NCI-H1092 (cell line): Measurements from ENCODE around the gene LGALSL.
"Not testable (repeated sequence)": the region's sequence is repeated elsewhere in the genome, so short reads cannot be mapped to it uniquely, and the experiment has no call there.

ENCODE experiments used
- DNase-seq: peaks from one replicate; lab custom pipeline; 2025; lab: John Stamatoyannopoulos, UW

Gene LGALSL

GRCh38 chr2:64442801-64443429, 11.0 kb upstream of the LGALSL start:
- no peak for DNase-seq

GRCh38 chr2:64445970-64446369, 8.0 kb upstream of the LGALSL start:
- not testable (repeated sequence) for DNase-seq

GRCh38 chr2:64447317-64448040, 6.5 kb upstream of the LGALSL start:
- DNase-seq: no peak

- DNase-seq: no peak
Observed at GRCh38 chr2:64448041-64448426, 5.9 kb upstream of the LGALSL start.

GRCh38 chr2:64451051-64451450, 2.9 kb upstream of the LGALSL start:
- DNase-seq: no peak

GRCh38 chr2:64454386-64455332, 697 bp downstream of the LGALSL start:
- peak; percentile 8 for DNase-seq

- no peak for DNase-seq
Observed at GRCh38 chr2:64455545-64455944, 1.6 kb downstream of the LGALSL start.

- DNase-seq: no peak
Observed at GRCh38 chr2:64456293-64456692, 2.3 kb downstream of the LGALSL start.

GRCh38 chr2:64457524-64457923, 3.6 kb downstream of the LGALSL start:
- DNase-seq: no peak

- DNase-seq: no peak
Observed at GRCh38 chr2:64459575-64459974, 5.6 kb downstream of the LGALSL start.

GRCh38 chr2:64460330-64460729, 6.4 kb downstream of the LGALSL start:
- no peak for DNase-seq

GRCh38 chr2:64461271-64462058, 7.5 kb downstream of the LGALSL start:
- DNase-seq: no peak

GRCh38 chr2:64462171-64462570, 8.2 kb downstream of the LGALSL start:
- DNase-seq: no peak

GRCh38 chr2:64462940-64463700, 9.2 kb downstream of the LGALSL start:
- DNase-seq: no peak

GRCh38 chr2:64463781-64464180, 9.8 kb downstream of the LGALSL start:
- DNase-seq: no peak

- DNase-seq: no peak
Observed at GRCh38 chr2:64466478-64467085, 12.6 kb downstream of the LGALSL start.

- no peak for DNase-seq
Observed at GRCh38 chr2:64467096-64467843, 13.3 kb downstream of the LGALSL start.

GRCh38 chr2:64469261-64469660, 15.3 kb downstream of the LGALSL start:
- DNase-seq: no peak

GRCh38 chr2:64470071-64470470, 16.1 kb downstream of the LGALSL start:
- DNase-seq: no peak

GRCh38 chr2:64470766-64471295, 16.9 kb downstream of the LGALSL start:
- DNase-seq: no peak
